HepG2 (cell line): ENCODE measurements around the gene ARSJ.

Experiments used
- ATM ChIP-seq: fragments of 450-650 bp; IDR thresholded peaks from 2 replicates; pipeline ENCODE4 v1.7.1; 2017; ENCODE audit warnings: mild to moderate bottlenecking, borderline replicate concordance
- FOXA3 ChIP-seq: IDR thresholded peaks from 2 replicates; pipeline ENCODE4 v1.6.1; 2016; ENCODE audit warnings: missing genetic modification reagents, missing compliant biosample characterization
- HINFP ChIP-seq: sonication (generic); formaldehyde crosslinking; IDR thresholded peaks from 2 replicates; pipeline ENCODE4 v1.4.0; 2020; ENCODE audit warnings: low read depth, mild to moderate bottlenecking, missing genetic modification reagents
- HNF1A ChIP-seq, 2 experiments: sonication (generic) in 1 of 2; formaldehyde crosslinking in 1 of 2; IDR thresholded peaks; 2 replicates each; pipeline versions ENCODE4 v1.4.0 to v1.6.1; 2016 to 2020; ENCODE audit warnings: borderline replicate concordance in 1 of 2, low read depth in 1 of 2, mild to moderate bottlenecking in 1 of 2, missing genetic modification reagents in 1 of 2
- IKZF4 ChIP-seq: sonication (generic); formaldehyde crosslinking; IDR thresholded peaks from 2 replicates; pipeline ENCODE4 v1.5.1; 2020; ENCODE audit warnings: borderline replicate concordance, mild to moderate bottlenecking, low read depth, missing genetic modification reagents; ENCODE audit errors: not compliant biosample characterization
- JUN ChIP-seq: sonication (generic); formaldehyde crosslinking; IDR thresholded peaks from 2 replicates; pipeline ENCODE4 v1.4.0; 2020; ENCODE audit warnings: mild to moderate bottlenecking, missing genetic modification reagents
- NFATC3 ChIP-seq: sonication (generic); formaldehyde crosslinking; IDR thresholded peaks from 2 replicates; pipeline ENCODE4 v1.5.1; 2020; ENCODE audit warnings: mild to moderate bottlenecking, missing genetic modification reagents
- TCF7 ChIP-seq: sonication (generic); IDR thresholded peaks from 2 replicates; pipeline ENCODE4 v1.6.1; 2016; ENCODE audit warnings: antibody characterized with exemption, low read depth
- TFE3 ChIP-seq: IDR thresholded peaks from 2 replicates; pipeline ENCODE4 v1.6.1; 2016
- XRCC5 ChIP-seq: fragments of 200-400 bp; formaldehyde crosslinking; optimal IDR thresholded peaks from 2 replicates; pipeline ENCODE3; 2017; ENCODE audit warnings: mild to moderate bottlenecking, low read length
- ZNF274 ChIP-seq: sonication (generic); formaldehyde crosslinking; IDR thresholded peaks from 2 replicates; pipeline ENCODE4 v1.5.1; 2020; ENCODE audit warnings: mild to moderate bottlenecking, missing genetic modification reagents
- ZNF589 ChIP-seq: sonication (generic); formaldehyde crosslinking; conservative IDR thresholded peaks from 2 replicates; pipeline ENCODE4 v1.8.0; 2022; ENCODE audit warnings: mild to moderate bottlenecking, moderate library complexity, missing genetic modification reagents
- ZNF720 ChIP-seq: sonication (generic); formaldehyde crosslinking; IDR thresholded peaks from 2 replicates; pipeline ENCODE4 v1.4.0; 2020; ENCODE audit warnings: missing genetic modification reagents

- TF ChIP-seq NFATC3 (CRISPR knock-in tag) (no peak), IKZF4 (CRISPR knock-in tag) (no peak), TCF7 (no peak), FOXA3 (CRISPR knock-in tag) (no peak), JUN (CRISPR knock-in tag) (no peak), HINFP (CRISPR knock-in tag) (no peak), HNF1A (IDR thresholded peaks at IDR 0.05; ENCODE audit: low read depth) (no peak), HNF1A (CRISPR knock-in tag; IDR thresholded peaks at IDR 0.05; ENCODE audit: borderline replicate concordance) (no peak), ZNF274 (no peak), ATM (no peak), ZNF720 (CRISPR knock-in tag) (no peak), XRCC5 (no peak), TFE3 (CRISPR knock-in tag) (no peak), ZNF589 (no peak)
Measured at GRCh38 chr4:113973345-113973744, 6.1 kb downstream of the ARSJ start.
